ENCODE measurements around the gene DPH5.
"Not testable (repeated sequence)": the region's sequence is repeated elsewhere in the genome, so short reads cannot be mapped to it uniquely, and the experiment has no call there.

DNA sequence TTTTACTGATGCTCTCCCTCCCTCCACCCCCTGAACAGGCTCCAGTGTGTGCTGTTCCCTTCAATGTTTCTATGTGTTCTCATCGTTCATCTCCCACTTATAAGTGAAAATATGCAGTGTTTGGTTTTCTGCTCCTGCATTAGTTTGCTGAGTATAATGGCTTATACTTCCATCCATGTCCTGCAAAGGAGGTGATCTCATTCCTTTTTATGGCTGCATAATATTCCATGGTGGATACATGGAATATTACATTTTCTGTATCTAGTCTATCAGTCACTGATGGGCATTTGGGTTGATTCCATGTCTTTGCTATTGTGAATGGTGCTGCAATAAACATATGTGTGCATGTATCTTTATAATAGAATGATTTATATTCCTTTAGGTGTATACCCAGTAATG, 41.4 kb upstream of the DPH5 start:
- not testable (repeated sequence) for TF ChIP-seq TAF1 (IDR thresholded peaks at IDR 0.05; ENCODE audit: borderline replicate concordance, low read depth, low read length); POLR2A (IDR thresholded peaks at IDR 0.05; ENCODE audit: low read depth, low read length); POLR2AphosphoS5 (IDR thresholded peaks at IDR 0.05; ENCODE audit: low read depth, low read length)

All from GM12892 (cell line).